AG09319 (cell line): ENCODE measurements around the gene GPR39.

ENCODE experiments used
- DNase-seq: peaks from one replicate; pipeline ENCODE4 v3.0.0-alpha.2; 2010; ENCODE audit warnings: low read depth; ENCODE audit errors: extremely low read depth
- TF ChIP-seq, protein P1 (sequence below): IDR thresholded peaks from 2 replicates; pipeline ENCODE4 v1.5.1; 2011; ENCODE audit warnings: low read depth, mild to moderate bottlenecking, inconsistent platforms, low read length, moderate library complexity

Gene GPR39

GRCh38 chr2:132478461-132479105, 62.0 kb downstream of the GPR39 start:
- TF ChIP-seq, protein P1, sequence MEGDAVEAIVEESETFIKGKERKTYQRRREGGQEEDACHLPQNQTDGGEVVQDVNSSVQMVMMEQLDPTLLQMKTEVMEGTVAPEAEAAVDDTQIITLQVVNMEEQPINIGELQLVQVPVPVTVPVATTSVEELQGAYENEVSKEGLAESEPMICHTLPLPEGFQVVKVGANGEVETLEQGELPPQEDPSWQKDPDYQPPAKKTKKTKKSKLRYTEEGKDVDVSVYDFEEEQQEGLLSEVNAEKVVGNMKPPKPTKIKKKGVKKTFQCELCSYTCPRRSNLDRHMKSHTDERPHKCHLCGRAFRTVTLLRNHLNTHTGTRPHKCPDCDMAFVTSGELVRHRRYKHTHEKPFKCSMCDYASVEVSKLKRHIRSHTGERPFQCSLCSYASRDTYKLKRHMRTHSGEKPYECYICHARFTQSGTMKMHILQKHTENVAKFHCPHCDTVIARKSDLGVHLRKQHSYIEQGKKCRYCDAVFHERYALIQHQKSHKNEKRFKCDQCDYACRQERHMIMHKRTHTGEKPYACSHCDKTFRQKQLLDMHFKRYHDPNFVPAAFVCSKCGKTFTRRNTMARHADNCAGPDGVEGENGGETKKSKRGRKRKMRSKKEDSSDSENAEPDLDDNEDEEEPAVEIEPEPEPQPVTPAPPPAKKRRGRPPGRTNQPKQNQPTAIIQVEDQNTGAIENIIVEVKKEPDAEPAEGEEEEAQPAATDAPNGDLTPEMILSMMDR, result no peak
- no peak for DNase-seq

DNA sequence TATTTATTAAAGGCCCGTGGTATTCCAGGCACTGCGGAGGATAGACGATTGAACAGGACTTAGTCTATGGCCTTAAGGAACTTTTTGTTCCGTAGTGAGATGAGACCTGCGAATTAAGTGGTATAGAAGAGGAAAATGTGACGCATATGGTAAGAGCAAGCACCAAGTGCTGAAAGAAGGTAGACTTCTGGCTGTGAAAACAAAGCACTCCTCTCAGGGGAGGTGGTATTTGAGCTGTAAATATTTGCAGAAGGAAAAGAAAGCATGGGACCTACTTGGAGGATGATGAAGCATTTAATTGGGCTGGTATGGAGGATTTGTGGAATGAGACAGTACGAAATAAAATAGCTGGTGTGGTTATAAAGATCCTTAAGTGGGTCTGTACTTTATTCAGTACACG, 62.5 kb downstream of the GPR39 start:
- TF ChIP-seq, protein P1, result no peak
- DNase-seq, result no peak

- DNase-seq, result no peak
- TF ChIP-seq, protein P1, result no peak
Measured at GRCh38 chr2:132482821-132483220, 66.2 kb downstream of the GPR39 start.

- no peak for DNase-seq
- TF ChIP-seq, protein P1, result no peak
Measured at GRCh38 chr2:132484144-132484543, 67.5 kb downstream of the GPR39 start.

DNA sequence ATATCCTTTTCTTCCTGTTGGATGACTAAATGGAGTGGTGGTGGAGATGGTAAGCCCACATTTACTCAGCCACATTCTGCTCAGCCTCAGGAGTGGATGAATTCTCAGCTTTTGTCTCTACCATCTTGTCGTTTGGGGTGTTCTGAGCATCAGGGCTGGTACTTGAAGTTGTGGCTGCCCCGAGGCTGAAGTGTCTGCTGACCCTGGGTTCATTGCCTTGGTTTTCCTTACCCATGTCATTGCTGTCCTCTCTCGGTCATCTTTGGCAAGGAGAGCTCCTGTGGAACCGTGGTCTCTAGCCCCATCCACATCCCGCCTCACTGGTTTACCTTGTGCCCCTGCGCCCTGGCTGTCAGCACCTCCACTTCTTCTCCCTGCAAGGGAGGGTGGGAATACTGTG, 71.9 kb downstream of the GPR39 start:
- TF ChIP-seq, protein P1, result no peak
- DNase-seq, result no peak

GRCh38 chr2:132489150-132489549, 72.5 kb downstream of the GPR39 start:
- DNase-seq, result no peak
- TF ChIP-seq, protein P1, result no peak

GRCh38 chr2:132495881-132496280, 79.3 kb downstream of the GPR39 start:
- no peak for DNase-seq
- TF ChIP-seq, protein P1, result no peak
